GM12878 (cell line): Measurements from ENCODE around the gene WWOX. TPM values are rescaled to one million over a fixed set of nuclear protein-coding genes. Genes with fewer than 3 reads are reported as not detected.

Experiments
- ATAC-seq: fragments of 200-7000 bp; cut with Tn5 transposase; 3 replicates; pipeline ENCODE4 v1.9.1; 2020; ENCODE audit warnings: mild to moderate bottlenecking, moderate library complexity
- BruUV-seq: library from RNA; stranded (reverse); fragments of 400-500 nt; replicated peaks from 2 replicates; lab custom pipeline; 2021; lab: Mats Ljungman, UMichigan
- CTCF ChIA-PET: fragments of 300-600 bp; sonication (Branson Sonifier 250); formaldehyde crosslinking; extraction: SDS; loops from one replicate; lab custom pipeline; 2021; ENCODE audit warnings: inconsistent platforms; lab: Yijun Ruan, JAX
- POLR2A ChIA-PET: fragments of 350-600 bp; formaldehyde crosslinking; extraction: SDS; loops from one replicate; lab custom pipeline; 2021; ENCODE audit warnings: inconsistent platforms; lab: Charles Lee
- RAD21 ChIA-PET: fragments of 300-600 bp; sonication (Branson Sonifier 250); formaldehyde crosslinking; loops from one replicate; lab custom pipeline; 2023; ENCODE audit warnings: antibody characterized with exemption; ENCODE audit not compliant: unreplicated experiment; lab: Charles Lee
- SMC1A ChIA-PET: fragments of 300-600 bp; sonication (Branson Sonifier 250); formaldehyde crosslinking; loops from one replicate; lab custom pipeline; 2023; ENCODE audit not compliant: unreplicated experiment, uncharacterized antibody; lab: Charles Lee
- DNase-seq: peaks from one replicate; pipeline ENCODE4 v3.0.0-alpha.2; 2011; ENCODE audit warnings: low read depth, low spot score
- FAIRE-seq: peaks from 3 replicates; lab custom pipeline; 2011; peaks lifted over from hg19 to GRCh38; lab: Jason Lieb, UNC
- H2AFZ ChIP-seq: 2 replicates; pipeline ENCODE4 v1.6.0; 2011; ENCODE audit warnings: low read depth, low read length, control low read depth; ENCODE audit not compliant: control insufficient read depth
- H3K27ac ChIP-seq: 2 replicates; pipeline ENCODE4 v1.5.1; 2011; ENCODE audit warnings: control low read depth; ENCODE audit not compliant: control insufficient read depth, insufficient read depth
- H3K27me3 ChIP-seq, 2 experiments: replicated peaks in 1 of 2; 2 replicates each; pipeline versions ENCODE4 v1.6.0 to v1.6.1; 2011; ENCODE audit warnings: low read length in 1 of 2; ENCODE audit not compliant: control insufficient read depth in 2 of 2, insufficient read depth in 2 of 2
- H3K36me3 ChIP-seq, 2 experiments: 2 replicates each; pipeline ENCODE4 v1.5.1; 2011; ENCODE audit warnings: low read length in 1 of 2; ENCODE audit not compliant: control insufficient read depth in 2 of 2, insufficient read depth in 2 of 2
- H3K4me1 ChIP-seq: 2 replicates; pipeline ENCODE4 v1.6.1; 2011; ENCODE audit warnings: mild to moderate bottlenecking, low read length, moderate library complexity, mixed read lengths; ENCODE audit not compliant: control insufficient read depth, insufficient read depth
- H3K4me2 ChIP-seq: 2 replicates; pipeline ENCODE4 v1.6.0; 2011; ENCODE audit warnings: control low read depth; ENCODE audit not compliant: control insufficient read depth, insufficient read depth
- H3K4me3 ChIP-seq: fragments of 200-600 bp; sonication (generic); 2 replicates; pipeline ENCODE4 v1.5.1; 2016
- H3K79me2 ChIP-seq: 2 replicates; pipeline ENCODE4 v1.6.0; 2011; ENCODE audit warnings: low read length; ENCODE audit not compliant: control insufficient read depth, insufficient read depth
- H3K9ac ChIP-seq: 2 replicates; pipeline ENCODE4 v1.8.0; 2011; ENCODE audit warnings: low read length, control low read depth, mixed read lengths; ENCODE audit not compliant: control insufficient read depth, insufficient read depth
- H3K9me3 ChIP-seq: replicated peaks from 3 replicates; pipeline ENCODE4 v1.5.1; 2011; ENCODE audit warnings: mild to moderate bottlenecking, low read length; ENCODE audit not compliant: control insufficient read depth, insufficient read depth
- H4K20me1 ChIP-seq: 2 replicates; pipeline ENCODE4 v1.6.0; 2011; ENCODE audit not compliant: control insufficient read depth, insufficient read depth
- BRCA1 ChIP-seq: IDR thresholded peaks from 2 replicates; pipeline ENCODE4 v1.6.1; 2011; ENCODE audit warnings: low read depth, low read length, improper control_type of control experiment
- FOXM1 ChIP-seq: IDR thresholded peaks from 2 replicates; pipeline ENCODE4 v1.6.1; 2012; ENCODE audit warnings: low read depth, mild to moderate bottlenecking, inconsistent platforms, low read length, moderate library complexity
- IRF4 ChIP-seq: IDR thresholded peaks from 2 replicates; pipeline ENCODE4 v1.6.1; 2011; ENCODE audit warnings: low read depth, low read length
- JUNB ChIP-seq: IDR thresholded peaks from 2 replicates; pipeline ENCODE4 v1.6.1; 2016; ENCODE audit warnings: antibody characterized with exemption, mild to moderate bottlenecking
- KDM1A ChIP-seq: fragments of 200-600 bp; sonication (generic); IDR thresholded peaks from 2 replicates; pipeline ENCODE4 v1.6.1; 2016; ENCODE audit warnings: borderline replicate concordance
- RBBP5 ChIP-seq: fragments of 200-600 bp; sonication (generic); conservative IDR thresholded peaks from 2 replicates; pipeline ENCODE4 v1.6.1; 2016
- RFX5 ChIP-seq: IDR thresholded peaks from 2 replicates; pipeline ENCODE4 v1.6.1; 2011; ENCODE audit warnings: low read depth, low read length, improper control_type of control experiment
- SIN3A ChIP-seq: IDR thresholded peaks from 2 replicates; pipeline ENCODE4 v1.6.1; 2012; ENCODE audit warnings: low read depth, low read length, improper control_type of control experiment
- SIX5 ChIP-seq: IDR thresholded peaks from 2 replicates; pipeline ENCODE4 v1.6.1; 2011; ENCODE audit warnings: mild to moderate bottlenecking, low read depth, low read length, moderate library complexity; ENCODE audit not compliant: severe bottlenecking
- YBX1 ChIP-seq: fragments of 450-650 bp; IDR thresholded peaks from 2 replicates; pipeline ENCODE4 v1.6.1; 2016; ENCODE audit warnings: antibody characterized with exemption
- ZNF207 ChIP-seq: fragments of 450-650 bp; IDR thresholded peaks from 2 replicates; pipeline ENCODE4 v1.6.1; 2014; ENCODE audit warnings: antibody characterized with exemption, mild to moderate bottlenecking, borderline replicate concordance
- ZSCAN29 ChIP-seq: fragments of 450-650 bp; IDR thresholded peaks from 2 replicates; pipeline ENCODE4 v1.6.1; 2017; ENCODE audit warnings: mild to moderate bottlenecking, moderate library complexity
- WGBS: methylation state at CpG from one replicate; pipeline ENCODE4 v1.1.6; 2016; ENCODE audit warnings: low lambda C conversion rate; ENCODE audit not compliant: insufficient replicate concordance, insufficient coverage; ENCODE audit errors: missing lambda C conversion rate; 5-methylcytosine and 5-hydroxymethylcytosine counted together
- in situ Hi-C: fragments of 300-500 bp; cut with MboI; formaldehyde crosslinking; loops from 9 replicates; pipeline ENCODE4 v1.14.3; 2018; ENCODE audit warnings: mixed read lengths
- intact Hi-C: fragments of 100-400 bp; cut with micrococcal nuclease; formaldehyde crosslinking; loops from one replicate; pipeline ENCODE4 v1.14.2; 2022; ENCODE audit not compliant: unreplicated experiment
- polyA plus RNA-seq, 11 experiments: library from polyadenylated mRNA; depleted of rRNA in 4 of 11; unstranded in 6 of 11; stranded (reverse) in 5 of 11; fragments of >200 nt; fragmentation: Nextera tagmentation in 4 of 11; fragmentation: Illumina TruSeq in 1 of 11; extraction: Ambion mirVana in 4 of 11; extraction: Trizol in 1 of 11; gene quantifications; 1 replicate in 1 of 11; 2 replicates in 10 of 11; pipeline versions ENCODE4 v1.2.1 to v1.2.3, GENCODE V29; 2011 to 2016; ENCODE audit warnings: inconsistent platforms in 2 of 11, missing spikeins in 2 of 11, low read depth in 1 of 11
- total RNA-seq, 4 experiments: library from RNA; depleted of rRNA in 3 of 4; stranded (reverse); fragments of >200 nt in 3 of 4; fragmentation: Illumina TruSeq in 1 of 4; extraction: Trizol in 1 of 4; gene quantifications; 2 replicates each; pipeline versions ENCODE4 v1.2.1 to v1.2.3, GENCODE V29; 2013 to 2021
- TF ChIP-seq, protein P1 (sequence below): IDR thresholded peaks from 2 replicates; pipeline ENCODE4 v1.6.1; 2012; ENCODE audit warnings: low read depth, low read length, improper control_type of control experiment

The WWOX gene
- total and polyA plus RNA-seq, 10 of the 15 experiments (the other 5 are each of a cell fraction or from before 2014, with no cell fraction given), result 2.8 to 24.4 (median 17.8) TPM

DNA sequence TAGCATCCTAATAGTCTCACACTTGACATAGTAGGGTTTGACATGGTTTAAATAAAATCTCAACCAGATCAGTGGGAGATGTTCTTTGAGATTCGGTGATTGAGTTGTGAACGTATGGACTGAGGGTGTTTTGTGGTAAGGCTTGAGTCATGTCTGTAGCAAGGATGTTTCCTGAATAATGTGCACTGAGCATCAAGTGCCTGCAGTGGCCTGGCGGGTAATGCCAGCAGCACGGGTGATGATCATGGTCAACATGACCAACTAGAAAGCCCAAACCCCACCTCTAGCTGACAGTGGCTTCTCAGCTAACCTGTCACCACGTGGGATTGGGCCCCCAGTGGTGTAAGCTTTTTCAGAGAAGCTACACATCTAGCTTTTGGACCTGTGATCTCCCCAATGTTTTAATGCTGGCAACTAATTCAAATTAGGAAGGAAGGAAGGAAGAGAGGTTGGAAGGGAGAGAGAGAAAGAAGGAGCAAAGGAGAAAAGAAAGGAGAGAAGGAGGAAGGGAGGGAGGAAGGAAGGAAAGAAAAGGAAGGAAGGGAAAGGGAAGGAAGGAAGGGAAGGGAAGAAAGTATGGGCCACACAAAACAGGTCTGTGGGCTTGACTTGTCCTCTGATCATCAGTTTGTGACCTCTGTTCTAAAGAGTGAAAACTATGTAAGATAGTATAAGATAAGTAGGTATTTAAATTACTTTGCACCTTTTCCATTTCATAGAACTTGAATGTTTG, 55.4 kb downstream of the WWOX start:
- SMC1A ChIA-PET, result no interaction called here

More for the DNA sequence above, 55.4 kb downstream of the WWOX start:
- Histone ChIP-seq H4K20me1 (no peaks in the 10 kb centered on the region), H3K4me1 (no peaks in the 10 kb centered on the region), H3K9ac (no peak overlapping the region), H3K9me3 (no peaks in the 10 kb centered on the region), H3K36me3 (no peaks in the 10 kb centered on the region), H3K4me2 (no peak overlapping the region), H3K4me3 (no peak overlapping the region), H2AFZ (no peak overlapping the region), H3K27me3 (no peaks in the 10 kb centered on the region), H3K79me2 (no peaks in the 10 kb centered on the region), H3K27ac (no peak overlapping the region)
- DNase-seq, result no peak
- BruUV-seq, result no TSS peak
- in situ Hi-C loops, result no loop called here
- POLR2A ChIA-PET, result no interaction called here
- TF ChIP-seq KDM1A, result no peak
- no peak for TF ChIP-seq YBX1
- TF ChIP-seq RFX5, result no peak
- TF ChIP-seq, protein P1, sequence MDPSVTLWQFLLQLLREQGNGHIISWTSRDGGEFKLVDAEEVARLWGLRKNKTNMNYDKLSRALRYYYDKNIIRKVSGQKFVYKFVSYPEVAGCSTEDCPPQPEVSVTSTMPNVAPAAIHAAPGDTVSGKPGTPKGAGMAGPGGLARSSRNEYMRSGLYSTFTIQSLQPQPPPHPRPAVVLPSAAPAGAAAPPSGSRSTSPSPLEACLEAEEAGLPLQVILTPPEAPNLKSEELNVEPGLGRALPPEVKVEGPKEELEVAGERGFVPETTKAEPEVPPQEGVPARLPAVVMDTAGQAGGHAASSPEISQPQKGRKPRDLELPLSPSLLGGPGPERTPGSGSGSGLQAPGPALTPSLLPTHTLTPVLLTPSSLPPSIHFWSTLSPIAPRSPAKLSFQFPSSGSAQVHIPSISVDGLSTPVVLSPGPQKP, result no peak
- no peak for TF ChIP-seq FOXM1
- no peak for TF ChIP-seq ZSCAN29
- no peak for TF ChIP-seq IRF4
- TF ChIP-seq SIN3A, result no peak
- no peak for TF ChIP-seq BRCA1
- TF ChIP-seq JUNB, result no peak
- no peak for TF ChIP-seq RBBP5
- no peak for TF ChIP-seq SIX5
- TF ChIP-seq ZNF207, result no peak
- no peak for ATAC-seq
- intact Hi-C loops, result no loop called here
- CTCF ChIA-PET, result no interaction called here
- no peak for FAIRE-seq
- 9% methylated on average over 5 of the region's 5 CpGs for WGBS
- RAD21 ChIA-PET, result interaction anchor here (0.7 kb wide), 1 partner anchor 1393 kb away, joined by 5 read pairs; no protein-coding TSS in a partner anchor
